HL-60 (cell line): ENCODE results near the gene FLNB.

Source experiments
- DNase-seq, 2 experiments: peaks; one replicate each; pipeline ENCODE4 v3.0.0-alpha.2; 2010 to 2020; ENCODE audit warnings: low read depth in 1 of 2, low spot score in 1 of 2
- H3K27ac ChIP-seq: fragments of 250-450 bp; sonication (Bioruptor Pico); replicated peaks from 2 replicates; pipeline ENCODE4 v1.5.1; 2020; ENCODE audit warnings: mild to moderate bottlenecking, moderate library complexity
- H3K27me3 ChIP-seq: fragments of 250-450 bp; sonication (Bioruptor Pico); 2 replicates; pipeline ENCODE4 v1.5.1; 2021; ENCODE audit warnings: mild to moderate bottlenecking, moderate library complexity; ENCODE audit not compliant: insufficient read depth, poor library complexity, severe bottlenecking
- H3K4me3 ChIP-seq: replicated peaks from 2 replicates; pipeline ENCODE4 v1.5.1; 2011; ENCODE audit warnings: mild to moderate bottlenecking, control low read depth, low read length; ENCODE audit not compliant: insufficient read depth
- CTCF ChIP-seq: IDR thresholded peaks from one replicate; pipeline ENCODE4 v1.5.1; 2011; ENCODE audit warnings: low read length, control low read depth, inconsistent platforms; ENCODE audit not compliant: insufficient read depth
- GABPA ChIP-seq: IDR thresholded peaks from 2 replicates; pipeline ENCODE4 v1.6.1; 2012; ENCODE audit warnings: low read depth
- POLR2AphosphoS5 ChIP-seq: IDR thresholded peaks from 2 replicates; pipeline ENCODE4 v1.6.1; 2012; ENCODE audit warnings: low read depth
- REST ChIP-seq: IDR thresholded peaks from 2 replicates; pipeline ENCODE4 v1.6.1; 2012; ENCODE audit warnings: low read depth; ENCODE audit not compliant: insufficient replicate concordance
- SPI1 ChIP-seq: IDR thresholded peaks from 2 replicates; pipeline ENCODE4 v1.6.1; 2012; ENCODE audit warnings: low read depth, mild to moderate bottlenecking, borderline replicate concordance

The FLNB gene

GRCh38 chr3:58190291-58190690 lies 182.1 kb downstream of the FLNB start:
- Histone ChIP-seq H3K27ac (no peak overlapping the region), H3K4me3 (no peak overlapping the region), H3K27me3 (no peaks in the 10 kb centered on the region)
- no peak for TF ChIP-seq REST
- no peak for TF ChIP-seq POLR2AphosphoS5
- no peak for TF ChIP-seq CTCF
- no peak for TF ChIP-seq SPI1
- no peak for TF ChIP-seq GABPA
- no peak for DNase-seq

- TF ChIP-seq GABPA, result no peak
- no peak for TF ChIP-seq REST
- no peak for TF ChIP-seq CTCF
- TF ChIP-seq SPI1, result no peak
- TF ChIP-seq POLR2AphosphoS5, result no peak
- no peak overlapping the region for H3K4me3 ChIP-seq
- no peak for DNase-seq
- no peaks in the 10 kb centered on the region for H3K27me3 ChIP-seq
- H3K27ac ChIP-seq, result no peak overlapping the region
Measured at GRCh38 chr3:58190882-58191281, 182.7 kb downstream of the FLNB start.

- H3K4me3 ChIP-seq, result no peak overlapping the region
- TF ChIP-seq REST (no peak), SPI1 (no peak), POLR2AphosphoS5 (no peak), GABPA (no peak), CTCF (no peak)
- no peak overlapping the region for H3K27ac ChIP-seq
- DNase-seq, result no peak
- H3K27me3 ChIP-seq, result no peaks in the 10 kb centered on the region
Measured at GRCh38 chr3:58191361-58191991, 183.3 kb downstream of the FLNB start.
